Muscle of leg (tissue), 11 donors: Measurements from ENCODE around the gene C16orf74. TPM values are rescaled to one million over a fixed set of nuclear protein-coding genes. Genes with fewer than 3 reads are reported as not detected.

Experiments
- DNase-seq: peaks from one replicate; pipeline ENCODE4 v3.0.0; 2013
- H3K27ac ChIP-seq: one replicate; pipeline ENCODE4 v1.5.1; 2013; ENCODE audit warnings: mild to moderate bottlenecking, low read length, control low read depth
- H3K27me3 ChIP-seq: one replicate; pipeline ENCODE4 v1.6.1; 2013; ENCODE audit warnings: low read length; ENCODE audit not compliant: control insufficient read depth, insufficient read depth
- H3K36me3 ChIP-seq: one replicate; pipeline ENCODE4 v1.6.1; 2013; ENCODE audit warnings: low read length; ENCODE audit not compliant: control insufficient read depth, insufficient read depth
- H3K4me1 ChIP-seq: one replicate; pipeline ENCODE4 v1.6.1; 2013; ENCODE audit warnings: low read length; ENCODE audit not compliant: control insufficient read depth, insufficient read depth
- H3K4me3 ChIP-seq: one replicate; pipeline ENCODE4 v1.5.1; 2013; ENCODE audit warnings: low read length, control low read depth
- H3K9me3 ChIP-seq: replicated peaks from 2 replicates; pipeline ENCODE4 v1.6.1; 2013; ENCODE audit warnings: low read depth, low read length; ENCODE audit not compliant: control insufficient read depth
- WGBS: methylation state at CpG from one replicate; pipeline ENCODE4 v1.1.5; 2013; ENCODE audit warnings: missing lambda C conversion rate; ENCODE audit not compliant: insufficient coverage; 5-methylcytosine and 5-hydroxymethylcytosine counted together
- polyA plus RNA-seq, 8 donors: library from polyadenylated mRNA; unstranded; fragments of 120-200 nt; gene quantifications; one replicate each; pipeline versions ENCODE4 v1.2.1 to v1.2.3, GENCODE V29; 2013; ENCODE audit warnings: inconsistent platforms in 1 of 8, low replicate concordance in 1 of 8; ENCODE audit not compliant: insufficient read length in 8 of 8, insufficient read depth in 1 of 8
- total RNA-seq: library from RNA; stranded (reverse); fragments of 120-200 nt; gene quantifications from one replicate; pipeline ENCODE4 v1.2.4, GENCODE V29; 2013

The C16orf74 gene
- total and polyA plus RNA-seq, 9 donors = 1.2 to 2.9 (median 1.8) TPM

DNA sequence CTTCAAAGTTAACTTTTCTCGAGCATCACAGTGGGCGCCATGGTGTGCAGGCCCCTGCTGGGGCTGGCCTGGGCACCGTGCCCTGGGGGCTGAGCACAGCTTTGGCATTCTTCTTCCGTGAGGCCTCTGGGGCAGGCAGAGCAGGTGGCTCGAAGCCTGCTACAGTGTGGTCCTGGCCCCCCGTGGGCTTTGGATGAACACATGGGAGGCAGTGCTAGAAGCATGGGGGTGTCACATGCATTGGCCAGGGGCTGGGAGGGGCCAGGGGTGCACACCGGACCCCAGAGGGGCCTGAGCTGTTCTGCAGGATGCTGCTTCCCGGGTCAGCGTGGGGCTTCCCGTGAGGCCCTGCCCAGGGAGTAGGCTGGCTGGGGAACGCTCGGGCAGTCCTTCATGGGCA, 12.1 kb upstream of the C16orf74 start:
- WGBS = 72% methylated on average over 12 of the region's 12 CpGs
- H3K9me3 ChIP-seq = no peaks in the 10 kb centered on the region
- no peaks in the 10 kb centered on the region for H3K4me1 ChIP-seq
- no peak overlapping the region for H3K27ac ChIP-seq
- no peaks in the 10 kb centered on the region for H3K36me3 ChIP-seq
- DNase-seq = no peak
- H3K4me3 ChIP-seq = no peak overlapping the region
- peaks cover 47% of the 10 kb centered on the region for H3K27me3 ChIP-seq

GRCh38 chr16:85761861-85762260, 11.0 kb upstream of the C16orf74 start:
- H3K4me3 ChIP-seq = no peak overlapping the region
- no peak overlapping the region for H3K27ac ChIP-seq
- H3K36me3 ChIP-seq = no peaks in the 10 kb centered on the region
- H3K27me3 ChIP-seq = peaks cover 50% of the 10 kb centered on the region
- WGBS = 71% methylated on average over 4 of the region's 6 CpGs
- no peak for DNase-seq
- H3K9me3 ChIP-seq = no peaks in the 10 kb centered on the region
- H3K4me1 ChIP-seq = no peaks in the 10 kb centered on the region

DNA sequence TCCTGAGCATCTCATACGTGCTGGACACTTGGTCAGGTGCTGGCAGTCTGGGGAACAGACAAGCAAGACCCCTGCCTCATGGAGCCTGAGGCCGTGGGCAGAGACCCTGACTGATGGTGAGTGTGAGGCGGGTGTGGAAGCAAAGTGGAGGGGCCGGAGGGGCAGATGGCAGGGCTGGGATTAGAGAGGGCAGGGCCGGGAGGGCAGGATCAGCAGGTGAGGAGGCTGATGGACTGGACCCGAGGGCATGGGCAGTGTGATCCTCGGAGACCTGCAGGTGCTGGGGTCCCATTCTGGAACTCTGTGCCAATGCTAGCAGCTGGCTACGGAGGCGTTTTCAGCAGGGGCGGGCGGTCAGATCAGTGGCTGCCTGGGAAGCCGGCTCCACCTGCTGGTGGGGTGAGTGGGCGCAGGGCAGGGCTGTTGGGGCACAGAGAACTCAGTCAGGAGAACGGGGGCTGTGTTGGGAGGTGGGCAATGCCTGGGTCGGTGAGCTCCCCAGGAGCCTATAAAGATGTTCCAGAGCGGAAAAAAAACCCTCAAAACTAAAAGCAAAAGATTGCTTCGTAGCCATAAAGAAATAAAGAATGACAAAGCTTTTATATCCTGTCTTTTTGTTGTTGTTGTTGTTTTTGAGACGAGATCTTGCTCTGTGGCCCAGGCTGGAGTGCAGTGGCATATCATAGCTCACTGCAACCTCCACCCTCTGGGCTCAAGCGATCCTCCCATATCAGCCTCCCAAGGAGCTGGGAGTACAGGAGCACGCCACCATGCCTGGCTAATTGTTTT, 8.9 kb upstream of the C16orf74 start:
- H3K4me3 ChIP-seq = no peak overlapping the region
- DNase-seq = no peak
- 64% methylated on average over 17 of the region's 20 CpGs for WGBS
- H3K27me3 ChIP-seq = peaks cover 53% of the 10 kb centered on the region
- no peaks in the 10 kb centered on the region for H3K36me3 ChIP-seq
- H3K27ac ChIP-seq = no peak overlapping the region
- no peaks in the 10 kb centered on the region for H3K4me1 ChIP-seq
- no peaks in the 10 kb centered on the region for H3K9me3 ChIP-seq

DNA sequence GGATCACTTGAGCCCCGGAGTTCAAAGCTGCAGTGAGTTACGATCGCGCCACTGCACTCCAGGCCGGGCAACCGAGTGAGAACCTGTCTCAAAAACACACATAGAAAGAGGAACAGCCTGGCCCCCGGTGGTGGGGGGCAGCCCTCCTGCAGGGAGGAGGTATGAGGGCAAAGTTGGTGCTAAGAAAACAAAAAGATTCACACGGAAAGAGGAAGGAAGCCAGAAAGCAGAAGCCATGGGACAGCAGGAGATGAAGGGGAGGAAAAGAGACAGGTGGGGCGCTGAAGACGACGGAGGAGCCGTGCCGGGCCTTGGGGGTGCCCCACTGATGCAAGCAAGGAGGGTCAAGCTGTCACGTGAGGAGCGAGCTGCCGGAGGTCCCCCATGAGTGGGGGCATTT, 8.2 kb upstream of the C16orf74 start:
- WGBS = 46% methylated on average over 2 of the region's 16 CpGs
- Histone ChIP-seq H3K4me3 (no peak overlapping the region), H3K9me3 (no peaks in the 10 kb centered on the region), H3K36me3 (no peaks in the 10 kb centered on the region), H3K4me1 (no peaks in the 10 kb centered on the region), H3K27me3 (peaks cover 57% of the 10 kb centered on the region), H3K27ac (no peak overlapping the region)
- DNase-seq = no peak

- peaks cover 73% of the 10 kb centered on the region for H3K27me3 ChIP-seq
- no peak for DNase-seq
- no peak overlapping the region for H3K27ac ChIP-seq
- WGBS = 100% methylated on average over 1 of the region's 7 CpGs
- H3K36me3 ChIP-seq = no peaks in the 10 kb centered on the region
- H3K9me3 ChIP-seq = no peaks in the 10 kb centered on the region
- H3K4me1 ChIP-seq = peaks cover 6% of the 10 kb centered on the region
- no peak overlapping the region for H3K4me3 ChIP-seq
Observed at GRCh38 chr16:85757341-85757822, 6.5 kb upstream of the C16orf74 start.

GRCh38 chr16:85755929-85756768, 5.3 kb upstream of the C16orf74 start:
- WGBS = 51% methylated on average over 23 of the region's 25 CpGs
- peaks cover 80% of the 10 kb centered on the region for H3K27me3 ChIP-seq

DNA sequence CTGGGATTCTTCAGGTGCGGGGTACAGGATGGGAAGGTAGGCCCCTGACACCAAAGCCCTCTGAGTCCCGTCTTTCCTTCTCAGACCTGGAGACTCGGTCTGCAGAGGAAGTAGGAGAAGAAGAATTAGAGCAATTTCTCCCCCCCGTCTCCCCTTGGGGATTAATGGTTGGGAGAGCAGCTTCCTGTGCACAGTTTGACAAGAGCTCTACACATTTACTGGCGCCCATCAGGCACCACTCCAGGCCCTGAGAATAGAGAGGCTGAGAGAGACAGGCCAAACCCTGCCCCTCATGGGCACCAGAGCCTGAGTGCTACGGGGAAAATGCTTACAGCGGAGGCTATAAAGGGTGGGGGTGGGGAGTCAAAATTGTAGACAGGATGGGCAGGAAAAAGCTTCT, 3.5 kb upstream of the C16orf74 start:
- Histone ChIP-seq H3K4me3 (no peak overlapping the region), H3K27me3 (peaks cover 77% of the 10 kb centered on the region), H3K9me3 (no peaks in the 10 kb centered on the region), H3K4me1 (peaks cover 28% of the 10 kb centered on the region), H3K27ac (no peak overlapping the region), H3K36me3 (no peaks in the 10 kb centered on the region)
- WGBS = 31% methylated on average over 4 of the region's 7 CpGs
- DNase-seq = no peak

More at GRCh38 chr16:85755929-85756768, 5.3 kb upstream of the C16orf74 start:
- no peak for DNase-seq
- no peak overlapping the region for H3K27ac ChIP-seq
- H3K9me3 ChIP-seq = no peaks in the 10 kb centered on the region
- peaks cover 16% of the 10 kb centered on the region for H3K4me1 ChIP-seq
- H3K36me3 ChIP-seq = no peaks in the 10 kb centered on the region
- H3K4me3 ChIP-seq = no peak overlapping the region

GRCh38 chr16:85753976-85754375, 3.1 kb upstream of the C16orf74 start:
- DNase-seq = no peak
- H3K27me3 ChIP-seq = peaks cover 76% of the 10 kb centered on the region
- no peaks in the 10 kb centered on the region for H3K9me3 ChIP-seq
- 74% methylated on average over 7 of the region's 7 CpGs for WGBS
- H3K4me1 ChIP-seq = peaks cover 28% of the 10 kb centered on the region
- H3K36me3 ChIP-seq = no peaks in the 10 kb centered on the region
- no peak overlapping the region for H3K27ac ChIP-seq
- H3K4me3 ChIP-seq = no peak overlapping the region

- no peaks in the 10 kb centered on the region for H3K36me3 ChIP-seq
- no peak overlapping the region for H3K27ac ChIP-seq
- peaks cover 73% of the 10 kb centered on the region for H3K27me3 ChIP-seq
- H3K4me3 ChIP-seq = no peak overlapping the region
- H3K4me1 ChIP-seq = peaks cover 28% of the 10 kb centered on the region
- no peak for DNase-seq
- H3K9me3 ChIP-seq = no peaks in the 10 kb centered on the region
- WGBS = 66% methylated on average over 3 of the region's 6 CpGs
Observed at GRCh38 chr16:85753559-85753958, 2.7 kb upstream of the C16orf74 start.
